ENCODE results near the gene TMOD3.

Gene TMOD3

DNA sequence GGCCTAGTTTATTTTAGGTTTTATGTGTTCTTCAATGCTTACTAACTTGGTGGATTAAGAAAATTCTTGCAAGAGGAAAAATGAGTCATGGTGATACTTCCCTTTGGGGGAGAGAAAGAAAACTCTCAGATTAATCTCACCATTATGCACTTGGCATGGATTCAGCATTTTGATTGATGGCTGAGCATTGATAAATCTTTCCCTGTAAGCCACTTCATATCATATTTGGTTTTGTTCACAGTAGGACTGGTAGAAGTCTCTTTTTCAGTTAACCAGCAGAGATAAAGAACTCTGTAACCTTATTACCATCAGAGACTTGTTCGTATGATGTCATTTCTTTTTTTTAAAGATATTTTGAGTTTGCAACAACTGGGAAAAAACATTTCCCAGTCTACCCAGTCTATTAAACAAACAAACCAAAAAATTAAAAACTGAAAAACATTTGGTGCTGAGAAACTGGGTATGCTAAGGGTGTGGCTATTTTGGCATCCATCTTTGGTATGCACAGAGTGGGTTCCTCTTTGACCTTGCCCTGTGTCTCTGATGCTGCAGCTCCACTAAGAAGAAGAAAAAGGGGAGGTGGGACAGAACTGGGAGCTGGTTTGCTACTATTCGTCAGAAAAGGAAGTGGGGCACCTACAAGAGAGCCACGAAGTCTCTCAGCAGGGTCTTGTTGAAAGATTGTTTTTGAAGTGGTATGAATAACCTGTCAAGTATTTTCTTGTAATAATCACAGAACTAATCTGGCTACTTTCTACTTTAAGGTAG, 17.2 kb downstream of the TMOD3 start:
- Histone ChIP-seq H3K4me3 (ENCODE audit: low read length in 2 of 2) (no peak overlapping the region), H3K36me3 (replicated peaks in 1 of 2; ENCODE audit: control insufficient read depth in 2 of 2, insufficient read depth in 2 of 2, low read length in 2 of 2) (no peaks in the 10 kb centered on the region), H2AK5ac (ENCODE audit: low read depth, low read length) (no peak overlapping the region), H2BK120ac (ENCODE audit: low read depth, low read length) (no peak overlapping the region), H3K27me3 (ENCODE audit: control insufficient read depth in 3 of 3, insufficient read depth in 3 of 3, low read depth in 1 of 3, low read length in 3 of 3) (no peaks in the 10 kb centered on the region), H2BK5ac (ENCODE audit: low read length) (no peak overlapping the region), H3K9ac (ENCODE audit: low read depth, low read length, poor library complexity) (no peak overlapping the region), H3K9me3 (replicated peaks in 1 of 2; ENCODE audit: control insufficient read depth in 2 of 2, insufficient read depth in 1 of 2, low read depth in 1 of 2, low read length in 2 of 2) (no peaks in the 10 kb centered on the region), H3K4me2 (ENCODE audit: insufficient read depth, low read length, poor library complexity, severe bottlenecking) (no peak overlapping the region), H3K23ac (ENCODE audit: low read depth, low read length, poor library complexity) (no peak overlapping the region), H2BK15ac (ENCODE audit: low read length) (no peak overlapping the region), H3K18ac (ENCODE audit: low read length) (no peak overlapping the region), H3K14ac (ENCODE audit: low read length) (no peak overlapping the region), H2AFZ (ENCODE audit: low read length) (no peak overlapping the region), H3K4me1 (ENCODE audit: control insufficient read depth in 2 of 2, insufficient read depth in 1 of 2, low read depth in 1 of 2, low read length in 2 of 2) (peaks cover 6 to 8% of the 10 kb centered on the region in 2 donors), H4K8ac (ENCODE audit: low read depth, low read length) (no peak overlapping the region), H3K79me1 (ENCODE audit: low read depth, low read length) (no peaks in the 10 kb centered on the region), H4K91ac (ENCODE audit: low read depth, low read length, poor library complexity) (no peak overlapping the region), H2BK12ac (ENCODE audit: low read length) (no peak overlapping the region), H3K4ac (ENCODE audit: low read length) (no peak overlapping the region), H3K27ac (replicated peaks; ENCODE audit: low read length) (no peak overlapping the region)
- DNase-seq (ENCODE audit: low spot score) = no peak
- no CpG with 5 or more reads among the region's 3 CpGs for WGBS, 2 donors (ENCODE audit: extremely low coverage in 2 of 2, insufficient read length in 2 of 2, insufficient replicate concordance in 1 of 2)

- no CpG with 5 or more reads among the region's 3 CpGs for WGBS, 2 donors (ENCODE audit: extremely low coverage in 2 of 2, insufficient read length in 2 of 2, insufficient replicate concordance in 1 of 2)
Measured at GRCh38 chr15:51848811-51849210, 19.4 kb downstream of the TMOD3 start.

DNA sequence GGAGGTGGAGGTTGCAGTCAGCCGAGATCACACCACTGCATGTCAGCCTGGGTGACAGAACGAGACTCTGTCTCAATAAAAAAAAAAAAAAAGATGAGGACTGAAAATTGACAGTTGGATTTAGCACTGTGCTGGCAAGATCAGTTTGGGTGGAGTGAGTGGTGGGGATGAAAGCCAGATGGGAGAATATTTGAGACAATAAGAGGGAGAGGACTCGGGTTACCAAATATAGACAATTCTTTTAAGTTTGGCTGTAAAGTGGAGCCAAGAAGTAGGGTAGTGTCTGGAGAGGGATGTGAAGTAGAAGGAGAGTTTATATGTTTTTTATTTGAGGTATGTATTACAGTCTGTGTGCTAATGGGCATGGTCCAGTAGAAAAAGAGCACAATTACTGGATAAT, 20.4 kb downstream of the TMOD3 start:
- no peak overlapping the region for H2BK5ac ChIP-seq (ENCODE audit: low read length)
- H3K9ac ChIP-seq (ENCODE audit: low read depth, low read length, poor library complexity) = no peak overlapping the region
- no peak overlapping the region for H4K91ac ChIP-seq (ENCODE audit: low read depth, low read length, poor library complexity)
- no peak overlapping the region for H3K14ac ChIP-seq (ENCODE audit: low read length)
- no peak overlapping the region for H3K18ac ChIP-seq (ENCODE audit: low read length)
- H3K36me3 ChIP-seq (replicated peaks in 1 of 2; ENCODE audit: control insufficient read depth in 2 of 2, insufficient read depth in 2 of 2, low read length in 2 of 2) = no peaks in the 10 kb centered on the region
- H2AFZ ChIP-seq (ENCODE audit: low read length) = no peak overlapping the region
- peaks cover 0 to 2% of the 10 kb centered on the region in 2 donors for H3K4me1 ChIP-seq (ENCODE audit: control insufficient read depth in 2 of 2, insufficient read depth in 1 of 2, low read depth in 1 of 2, low read length in 2 of 2)
- no CpG with 5 or more reads among the region's 3 CpGs for WGBS, 2 donors (ENCODE audit: extremely low coverage in 2 of 2, insufficient read length in 2 of 2, insufficient replicate concordance in 1 of 2)
- no peak overlapping the region for H3K4me2 ChIP-seq (ENCODE audit: insufficient read depth, low read length, poor library complexity, severe bottlenecking)
- no peak overlapping the region for H2BK12ac ChIP-seq (ENCODE audit: low read length)
- DNase-seq (ENCODE audit: low spot score) = no peak
- H2BK15ac ChIP-seq (ENCODE audit: low read length) = no peak overlapping the region
- H3K27ac ChIP-seq (replicated peaks; ENCODE audit: low read length) = no peak overlapping the region
- no peaks in the 10 kb centered on the region for H3K27me3 ChIP-seq (ENCODE audit: control insufficient read depth in 3 of 3, insufficient read depth in 3 of 3, low read depth in 1 of 3, low read length in 3 of 3)
- no peak overlapping the region for H3K4ac ChIP-seq (ENCODE audit: low read length)
- H3K23ac ChIP-seq (ENCODE audit: low read depth, low read length, poor library complexity) = no peak overlapping the region
- no peak overlapping the region for H2AK5ac ChIP-seq (ENCODE audit: low read depth, low read length)
- no peaks in the 10 kb centered on the region for H3K9me3 ChIP-seq (replicated peaks in 1 of 2; ENCODE audit: control insufficient read depth in 2 of 2, insufficient read depth in 1 of 2, low read depth in 1 of 2, low read length in 2 of 2)
- no peak overlapping the region for H2BK120ac ChIP-seq (ENCODE audit: low read depth, low read length)
- no peaks in the 10 kb centered on the region for H3K79me1 ChIP-seq (ENCODE audit: low read depth, low read length)
- no peak overlapping the region for H3K4me3 ChIP-seq (ENCODE audit: low read length in 2 of 2)
- H4K8ac ChIP-seq (ENCODE audit: low read depth, low read length) = no peak overlapping the region

More at GRCh38 chr15:51848811-51849210, 19.4 kb downstream of the TMOD3 start:
- H2BK5ac ChIP-seq (ENCODE audit: low read length) = no peak overlapping the region
- H4K8ac ChIP-seq (ENCODE audit: low read depth, low read length) = no peak overlapping the region
- no peak overlapping the region for H2BK15ac ChIP-seq (ENCODE audit: low read length)
- no peaks in the 10 kb centered on the region for H3K27me3 ChIP-seq (ENCODE audit: control insufficient read depth in 3 of 3, insufficient read depth in 3 of 3, low read depth in 1 of 3, low read length in 3 of 3)
- H3K18ac ChIP-seq (ENCODE audit: low read length) = no peak overlapping the region
- no peak overlapping the region for H3K9ac ChIP-seq (ENCODE audit: low read depth, low read length, poor library complexity)
- no peak overlapping the region for H3K14ac ChIP-seq (ENCODE audit: low read length)
- H2AFZ ChIP-seq (ENCODE audit: low read length) = no peak overlapping the region
- no peak overlapping the region for H3K4me2 ChIP-seq (ENCODE audit: insufficient read depth, low read length, poor library complexity, severe bottlenecking)
- H3K79me1 ChIP-seq (ENCODE audit: low read depth, low read length) = no peaks in the 10 kb centered on the region
- H3K9me3 ChIP-seq (replicated peaks in 1 of 2; ENCODE audit: control insufficient read depth in 2 of 2, insufficient read depth in 1 of 2, low read depth in 1 of 2, low read length in 2 of 2) = no peaks in the 10 kb centered on the region
- no peak overlapping the region for H2BK12ac ChIP-seq (ENCODE audit: low read length)
- no peak overlapping the region for H2AK5ac ChIP-seq (ENCODE audit: low read depth, low read length)
- no peak overlapping the region for H3K23ac ChIP-seq (ENCODE audit: low read depth, low read length, poor library complexity)
- H3K36me3 ChIP-seq (replicated peaks in 1 of 2; ENCODE audit: control insufficient read depth in 2 of 2, insufficient read depth in 2 of 2, low read length in 2 of 2) = no peaks in the 10 kb centered on the region
- no peak for DNase-seq (ENCODE audit: low spot score)
- H3K4ac ChIP-seq (ENCODE audit: low read length) = no peak overlapping the region
- H4K91ac ChIP-seq (ENCODE audit: low read depth, low read length, poor library complexity) = no peak overlapping the region
- no peak overlapping the region for H3K27ac ChIP-seq (replicated peaks; ENCODE audit: low read length)
- H2BK120ac ChIP-seq (ENCODE audit: low read depth, low read length) = no peak overlapping the region
- H3K4me3 ChIP-seq (ENCODE audit: low read length in 2 of 2) = no peak overlapping the region
- H3K4me1 ChIP-seq (ENCODE audit: control insufficient read depth in 2 of 2, insufficient read depth in 1 of 2, low read depth in 1 of 2, low read length in 2 of 2) = peaks cover 0 to 2% of the 10 kb centered on the region in 2 donors

DNA sequence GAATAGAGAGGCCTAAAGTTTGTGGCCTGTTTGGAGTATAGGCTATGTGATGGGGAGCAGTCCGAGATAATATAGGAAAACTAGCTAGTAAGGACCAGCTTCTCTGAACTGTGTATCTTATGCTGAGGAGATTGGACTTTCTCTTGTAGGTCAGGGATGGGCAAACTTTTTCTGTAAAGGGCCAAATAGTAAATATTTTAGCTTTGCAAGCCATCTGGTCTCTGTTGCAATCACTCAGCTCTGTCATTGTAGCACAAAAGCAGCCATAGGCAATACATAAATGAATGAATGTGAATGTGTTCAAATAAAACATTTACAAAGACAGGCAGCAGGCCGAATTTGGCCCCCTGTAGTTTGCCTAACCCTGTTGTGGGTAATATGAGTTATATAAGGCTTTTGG, 24.5 kb downstream of the TMOD3 start:
- H2BK12ac ChIP-seq (ENCODE audit: low read length) = no peak overlapping the region
- H3K4me2 ChIP-seq (ENCODE audit: insufficient read depth, low read length, poor library complexity, severe bottlenecking) = no peak overlapping the region
- no peaks in the 10 kb centered on the region for H3K36me3 ChIP-seq (replicated peaks in 1 of 2; ENCODE audit: control insufficient read depth in 2 of 2, insufficient read depth in 2 of 2, low read length in 2 of 2)
- H3K9ac ChIP-seq (ENCODE audit: low read depth, low read length, poor library complexity) = no peak overlapping the region
- no peak overlapping the region for H2BK120ac ChIP-seq (ENCODE audit: low read depth, low read length)
- no peaks in the 10 kb centered on the region for H3K27me3 ChIP-seq (ENCODE audit: control insufficient read depth in 3 of 3, insufficient read depth in 3 of 3, low read depth in 1 of 3, low read length in 3 of 3)
- H3K4me3 ChIP-seq (ENCODE audit: low read length in 2 of 2) = no peak overlapping the region
- no peaks in the 10 kb centered on the region for H3K79me1 ChIP-seq (ENCODE audit: low read depth, low read length)
- WGBS, 2 donors (ENCODE audit: extremely low coverage in 2 of 2, insufficient read length in 2 of 2, insufficient replicate concordance in 1 of 2) = no CpG with 5 or more reads among the region's 2 CpGs
- no peak overlapping the region for H2AFZ ChIP-seq (ENCODE audit: low read length)
- H3K4me1 ChIP-seq (ENCODE audit: control insufficient read depth in 2 of 2, insufficient read depth in 1 of 2, low read depth in 1 of 2, low read length in 2 of 2) = peaks cover 0 to 1% of the 10 kb centered on the region in 2 donors
- no peak overlapping the region for H4K8ac ChIP-seq (ENCODE audit: low read depth, low read length)
- no peak overlapping the region for H2AK5ac ChIP-seq (ENCODE audit: low read depth, low read length)
- H3K27ac ChIP-seq (replicated peaks; ENCODE audit: low read length) = no peak overlapping the region
- DNase-seq (ENCODE audit: low spot score) = no peak
- no peak overlapping the region for H2BK5ac ChIP-seq (ENCODE audit: low read length)
- H4K91ac ChIP-seq (ENCODE audit: low read depth, low read length, poor library complexity) = no peak overlapping the region
- no peak overlapping the region for H3K4ac ChIP-seq (ENCODE audit: low read length)
- H3K14ac ChIP-seq (ENCODE audit: low read length) = no peak overlapping the region
- no peak overlapping the region for H3K18ac ChIP-seq (ENCODE audit: low read length)
- H3K23ac ChIP-seq (ENCODE audit: low read depth, low read length, poor library complexity) = no peak overlapping the region
- no peak overlapping the region for H2BK15ac ChIP-seq (ENCODE audit: low read length)
- H3K9me3 ChIP-seq (replicated peaks in 1 of 2; ENCODE audit: control insufficient read depth in 2 of 2, insufficient read depth in 1 of 2, low read depth in 1 of 2, low read length in 2 of 2) = no peaks in the 10 kb centered on the region

Measured in neuronal stem cell (in vitro differentiated cells).